ENCODE data around the gene TRANK1. TPM values are rescaled to one million over a fixed set of nuclear protein-coding genes. Genes with fewer than 3 reads are reported as not detected.
"Not testable (repeated sequence)": the region's sequence is repeated elsewhere in the genome, so short reads cannot be mapped to it uniquely, and the experiment has no call there.

TRANK1 gene
- total and polyA plus RNA-seq, 4 donors = 2.9 to 40.0 (median 10.2) TPM

GRCh38 chr3:36892457-36893136, 52.3 kb downstream of the TRANK1 start (continued):
- no peak for TF ChIP-seq ATF3 (IDR thresholded peaks at IDR 0.05)

GRCh38 chr3:36891701-36892160, 53.1 kb downstream of the TRANK1 start:
- Histone ChIP-seq H3K27ac (ENCODE audit: low read depth in 1 of 2, low read length in 2 of 2) (no peak overlapping the region), H3K36me3 (ENCODE audit: control insufficient read depth in 4 of 4, insufficient read depth in 3 of 4, low read depth in 1 of 4, low read length in 3 of 4) (peaks cover 2 to 53% (median 46%) of the 10 kb centered on the region in 4 donors), H3K27me3 (ENCODE audit: control insufficient read depth in 4 of 4, insufficient read depth in 4 of 4, low read length in 3 of 4) (no peaks in the 10 kb centered on the region), H3K9ac (ENCODE audit: low read depth in 1 of 2, low read length in 2 of 2) (no peak overlapping the region), H3K4me3 (ENCODE audit: low read depth in 1 of 3, low read length in 3 of 3) (no peak overlapping the region), H3K9me3 (ENCODE audit: control insufficient read depth in 4 of 4, low read length in 3 of 4) (no peaks in the 10 kb centered on the region), H3K4me1 (ENCODE audit: control insufficient read depth in 4 of 4, insufficient read depth in 4 of 4, low read length in 3 of 4) (no peaks in the 10 kb centered on the region)
- DNase-seq (ENCODE audit: low spot score) = no peak
- TF ChIP-seq FOXA2 (IDR thresholded peaks at IDR 0.05) (no peak), ATF3 (IDR thresholded peaks at IDR 0.05) (no peak), YY1 (IDR thresholded peaks at IDR 0.05) (no peak), SP1 (IDR thresholded peaks at IDR 0.05) (no peak), RXRA (IDR thresholded peaks at IDR 0.05) (no peak), JUND (IDR thresholded peaks at IDR 0.05) (no peak), HNF4A (conservative IDR thresholded peaks at IDR 0.05) (no peak), EGR1 (IDR thresholded peaks at IDR 0.05; ENCODE audit: low read depth in 2 of 2) (no peak), REST (IDR thresholded peaks at IDR 0.05) (no peak), TAF1 (conservative IDR thresholded peaks at IDR 0.05) (no peak), GABPA (IDR thresholded peaks at IDR 0.05 in 1 of 2, conservative IDR thresholded peaks at IDR 0.05 in 1 of 2) (no peak), HNF4G (IDR thresholded peaks at IDR 0.05) (no peak), MAX (IDR thresholded peaks at IDR 0.05) (no peak), NR2F2 (IDR thresholded peaks at IDR 0.05) (no peak), FOXA1 (IDR thresholded peaks at IDR 0.05) (no peak), RAD21 (IDR thresholded peaks at IDR 0.05) (no peak)
- TF ChIP-seq, protein P1, sequence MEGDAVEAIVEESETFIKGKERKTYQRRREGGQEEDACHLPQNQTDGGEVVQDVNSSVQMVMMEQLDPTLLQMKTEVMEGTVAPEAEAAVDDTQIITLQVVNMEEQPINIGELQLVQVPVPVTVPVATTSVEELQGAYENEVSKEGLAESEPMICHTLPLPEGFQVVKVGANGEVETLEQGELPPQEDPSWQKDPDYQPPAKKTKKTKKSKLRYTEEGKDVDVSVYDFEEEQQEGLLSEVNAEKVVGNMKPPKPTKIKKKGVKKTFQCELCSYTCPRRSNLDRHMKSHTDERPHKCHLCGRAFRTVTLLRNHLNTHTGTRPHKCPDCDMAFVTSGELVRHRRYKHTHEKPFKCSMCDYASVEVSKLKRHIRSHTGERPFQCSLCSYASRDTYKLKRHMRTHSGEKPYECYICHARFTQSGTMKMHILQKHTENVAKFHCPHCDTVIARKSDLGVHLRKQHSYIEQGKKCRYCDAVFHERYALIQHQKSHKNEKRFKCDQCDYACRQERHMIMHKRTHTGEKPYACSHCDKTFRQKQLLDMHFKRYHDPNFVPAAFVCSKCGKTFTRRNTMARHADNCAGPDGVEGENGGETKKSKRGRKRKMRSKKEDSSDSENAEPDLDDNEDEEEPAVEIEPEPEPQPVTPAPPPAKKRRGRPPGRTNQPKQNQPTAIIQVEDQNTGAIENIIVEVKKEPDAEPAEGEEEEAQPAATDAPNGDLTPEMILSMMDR (IDR thresholded peaks at IDR 0.05; ENCODE audit: low read depth, low read length, missing input control) = no peak
- TF ChIP-seq, protein P2, sequence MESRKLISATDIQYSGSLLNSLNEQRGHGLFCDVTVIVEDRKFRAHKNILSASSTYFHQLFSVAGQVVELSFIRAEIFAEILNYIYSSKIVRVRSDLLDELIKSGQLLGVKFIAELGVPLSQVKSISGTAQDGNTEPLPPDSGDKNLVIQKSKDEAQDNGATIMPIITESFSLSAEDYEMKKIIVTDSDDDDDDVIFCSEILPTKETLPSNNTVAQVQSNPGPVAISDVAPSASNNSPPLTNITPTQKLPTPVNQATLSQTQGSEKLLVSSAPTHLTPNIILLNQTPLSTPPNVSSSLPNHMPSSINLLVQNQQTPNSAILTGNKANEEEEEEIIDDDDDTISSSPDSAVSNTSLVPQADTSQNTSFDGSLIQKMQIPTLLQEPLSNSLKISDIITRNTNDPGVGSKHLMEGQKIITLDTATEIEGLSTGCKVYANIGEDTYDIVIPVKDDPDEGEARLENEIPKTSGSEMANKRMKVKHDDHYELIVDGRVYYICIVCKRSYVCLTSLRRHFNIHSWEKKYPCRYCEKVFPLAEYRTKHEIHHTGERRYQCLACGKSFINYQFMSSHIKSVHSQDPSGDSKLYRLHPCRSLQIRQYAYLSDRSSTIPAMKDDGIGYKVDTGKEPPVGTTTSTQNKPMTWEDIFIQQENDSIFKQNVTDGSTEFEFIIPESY (IDR thresholded peaks at IDR 0.05) = no peak
- 75% methylated on average over 4 of the region's 4 CpGs for WGBS

DNA sequence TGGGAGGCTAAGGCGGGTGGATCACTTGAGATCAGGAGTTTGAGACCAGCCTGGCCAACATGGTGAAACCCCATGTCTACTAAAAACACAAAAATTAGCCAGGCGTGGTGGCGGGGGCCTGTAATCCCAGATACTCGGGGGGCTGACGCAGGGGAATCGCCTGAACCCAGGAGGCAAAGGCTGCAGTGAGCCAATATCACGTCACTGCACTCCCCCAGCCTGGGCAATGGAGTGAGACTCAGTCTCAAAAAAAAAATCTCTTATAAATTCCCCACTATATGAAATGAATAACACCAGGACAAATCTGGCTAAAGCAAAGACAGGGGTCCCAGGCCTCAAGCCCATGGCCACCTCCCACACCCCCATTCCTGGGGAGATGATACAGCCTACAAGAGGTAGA, 53.8 kb downstream of the TRANK1 start:
- H3K4me1 ChIP-seq (ENCODE audit: control insufficient read depth in 4 of 4, insufficient read depth in 4 of 4, low read length in 3 of 4); H3K27me3 ChIP-seq (ENCODE audit: control insufficient read depth in 4 of 4, insufficient read depth in 4 of 4, low read length in 3 of 4); H3K4me3 ChIP-seq (ENCODE audit: low read depth in 1 of 3, low read length in 3 of 3); H3K9me3 ChIP-seq (ENCODE audit: control insufficient read depth in 4 of 4, low read length in 3 of 4); DNase-seq (ENCODE audit: low spot score); H3K27ac ChIP-seq (ENCODE audit: low read depth in 1 of 2, low read length in 2 of 2); H3K9ac ChIP-seq (ENCODE audit: low read depth in 1 of 2, low read length in 2 of 2): not testable (repeated sequence)
- WGBS = 96% methylated on average over 7 of the region's 7 CpGs
- H3K36me3 ChIP-seq (ENCODE audit: control insufficient read depth in 4 of 4, insufficient read depth in 3 of 4, low read depth in 1 of 4, low read length in 3 of 4) = peaks cover 2 to 53% (median 49%) of the 10 kb centered on the region in 4 donors
